GM23338 (cell line): ENCODE results near the gene IGSF10. TPM values are rescaled to one million over a fixed set of nuclear protein-coding genes. Genes with fewer than 3 reads are reported as not detected.
A peak's percentile ranks its signal among the peaks of the same experiment; 100 is the strongest.

Source experiments
- ATAC-seq: fragments of 200-7000 bp; cut with Tn5 transposase; 3 replicates; pipeline ENCODE4 v1.9.1; 2020
- DNase-seq: peaks from one replicate; pipeline ENCODE4 v3.0.0-alpha.2; 2015; ENCODE audit warnings: low spot score
- H2AFZ ChIP-seq: fragments of 200-600 bp; sonication (generic); 2 replicates; pipeline ENCODE4 v1.8.0; 2016; ENCODE audit warnings: antibody characterized with exemption, mild to moderate bottlenecking, moderate library complexity
- H3F3A ChIP-seq: fragments of 200-600 bp; sonication (generic); replicated peaks from 2 replicates; pipeline ENCODE4 v1.8.0; 2017; ENCODE audit warnings: antibody characterized with exemption, mixed run types, low read depth
- H3K27ac ChIP-seq: fragments of 200-600 bp; sonication (generic); 2 replicates; pipeline ENCODE4 v1.6.1; 2016; ENCODE audit warnings: low read depth
- H3K27me3 ChIP-seq: fragments of 200-600 bp; sonication (generic); 2 replicates; pipeline ENCODE4 v1.8.0; 2016; ENCODE audit warnings: mild to moderate bottlenecking, mixed run types, moderate library complexity; ENCODE audit not compliant: insufficient read depth
- H3K36me3 ChIP-seq: fragments of 200-600 bp; sonication (generic); 2 replicates; pipeline ENCODE4 v1.8.0; 2016; ENCODE audit warnings: mild to moderate bottlenecking; ENCODE audit not compliant: insufficient read depth
- H3K4me1 ChIP-seq: fragments of 200-600 bp; sonication (generic); 2 replicates; pipeline ENCODE4 v1.8.0; 2016; ENCODE audit warnings: mild to moderate bottlenecking, moderate library complexity; ENCODE audit not compliant: insufficient read depth
- H3K4me2 ChIP-seq: fragments of 200-600 bp; sonication (generic); 2 replicates; pipeline ENCODE4 v1.7.1; 2017; ENCODE audit warnings: mixed run types
- H3K4me3 ChIP-seq: fragments of 200-600 bp; sonication (generic); 2 replicates; pipeline ENCODE4 v1.6.1; 2016; ENCODE audit warnings: mixed run types
- H3K79me2 ChIP-seq: fragments of 200-600 bp; sonication (generic); replicated peaks from 2 replicates; pipeline ENCODE4 v1.8.0; 2017; ENCODE audit warnings: mild to moderate bottlenecking; ENCODE audit not compliant: insufficient read depth
- H3K9me2 ChIP-seq: fragments of 200-600 bp; sonication (generic); 2 replicates; pipeline ENCODE4 v1.8.0; 2017; ENCODE audit not compliant: insufficient read depth
- H4K20me1 ChIP-seq: fragments of 200-600 bp; sonication (generic); replicated peaks from 2 replicates; pipeline ENCODE4 v1.8.0; 2017; ENCODE audit warnings: mild to moderate bottlenecking; ENCODE audit not compliant: insufficient read depth
- H3K27ac Mint-ChIP-seq: 2 replicates; pipeline ENCODE4 v1.8.0; 2020; ENCODE audit warnings: inconsistent platforms, mild to moderate bottlenecking, moderate library complexity, mixed read lengths
- H3K27me3 Mint-ChIP-seq: 3 replicates; pipeline ENCODE4 v1.8.0; 2022; ENCODE audit warnings: low read depth, mild to moderate bottlenecking, moderate library complexity, mixed read lengths, inconsistent platforms; ENCODE audit not compliant: insufficient read depth, poor library complexity
- H3K36me3 Mint-ChIP-seq: 3 replicates; pipeline ENCODE4 v1.8.0; 2021; ENCODE audit warnings: low read depth, mild to moderate bottlenecking, inconsistent platforms, moderate library complexity, mixed read lengths
- H3K4me1 Mint-ChIP-seq: 3 replicates; pipeline ENCODE4 v1.8.0; 2020; ENCODE audit warnings: mild to moderate bottlenecking, inconsistent platforms, mixed read lengths
- H3K4me3 Mint-ChIP-seq: 3 replicates; pipeline ENCODE4 v1.8.0; 2021; ENCODE audit warnings: moderate library complexity, mild to moderate bottlenecking, inconsistent platforms, mixed read lengths
- H3K9me3 Mint-ChIP-seq: 3 replicates; pipeline ENCODE4 v1.8.0; 2020; ENCODE audit warnings: moderate library complexity, mild to moderate bottlenecking, inconsistent platforms, mixed read lengths
- CREB1 ChIP-seq: fragments of 250-450 bp; sonication (Bioruptor Pico); IDR thresholded peaks from 2 replicates; pipeline ENCODE4 v1.5.0; 2020; ENCODE audit warnings: low read depth, mild to moderate bottlenecking, moderate library complexity
- CTCF ChIP-seq, 2 experiments: fragments of 200-600 bp in 1 of 2; sonication (generic) in 1 of 2; conservative IDR thresholded peaks; 2 replicates each; pipeline versions ENCODE4 v1.5.1 to v1.6.1; 2016 to 2017; ENCODE audit warnings: antibody characterized with exemption in 2 of 2, low read depth in 2 of 2, mild to moderate bottlenecking in 2 of 2, moderate library complexity in 1 of 2
- EZH2phosphoT487 ChIP-seq: fragments of 200-600 bp; sonication (generic); IDR thresholded peaks from one replicate; pipeline ENCODE4 v1.8.1; 2018; ENCODE audit warnings: antibody characterized with exemption; ENCODE audit not compliant: unreplicated experiment
- REST ChIP-seq: IDR thresholded peaks from one replicate; pipeline ENCODE4 v1.6.1; 2018; ENCODE audit warnings: antibody characterized with exemption; ENCODE audit not compliant: unreplicated experiment
- ZNF331 ChIP-seq: fragments of 250-450 bp; sonication (Bioruptor Pico); IDR thresholded peaks from 2 replicates; pipeline ENCODE4 v1.5.0; 2020; ENCODE audit warnings: low read depth, mild to moderate bottlenecking, moderate library complexity
- ZNF462 ChIP-seq: fragments of 250-450 bp; sonication (Bioruptor Pico); IDR thresholded peaks from 2 replicates; pipeline ENCODE4 v1.5.0; 2020; ENCODE audit warnings: mild to moderate bottlenecking, moderate library complexity
- polyA plus RNA-seq: library from polyadenylated mRNA; unstranded; fragments of >200 nt; fragmentation: Nextera tagmentation; extraction: Ambion mirVana; gene quantifications from 2 replicates; pipeline ENCODE4 v1.2.1, GENCODE V29; 2016
- total RNA-seq: library from RNA; depleted of rRNA; stranded (reverse); fragments of >200 nt; shearing (Covaris generic); gene quantifications from 2 replicates; pipeline ENCODE4 v1.2.3, GENCODE V29; 2014
- TF ChIP-seq, protein P1 (sequence below): IDR thresholded peaks from 2 replicates; pipeline ENCODE4 v1.6.1; 2016; ENCODE audit warnings: antibody characterized with exemption

IGSF10 gene
- total and polyA plus RNA-seq, 2 experiments from 2014 or later = 0.50 to 0.94 TPM

DNA sequence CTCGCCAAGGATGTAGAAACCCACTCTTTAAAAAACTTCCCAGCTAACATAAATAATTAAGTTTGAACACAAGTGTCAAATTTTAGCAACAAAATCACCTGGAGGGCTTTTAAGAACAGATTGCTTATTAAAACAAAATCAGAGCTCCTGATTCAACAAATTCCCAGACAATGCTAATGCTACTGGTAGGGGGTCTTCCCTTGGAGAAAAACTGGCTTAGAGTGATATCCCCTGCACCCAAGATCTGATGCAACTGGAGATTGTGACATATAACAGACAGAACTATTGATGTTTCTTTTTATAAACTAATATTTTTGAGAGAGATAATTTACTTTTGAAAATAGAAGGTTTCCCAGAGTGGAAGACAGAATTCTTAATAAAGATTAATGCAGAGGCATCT lies 19.9 kb downstream of the IGSF10 start (continued):
- TF ChIP-seq REST = no peak

GRCh38 chr3:151439652-151440125 lies 21.2 kb downstream of the IGSF10 start:
- Mint-ChIP-seq H3K27ac (no peak overlapping the region), H3K4me1 (peaks cover 24% of the 10 kb centered on the region), H3K4me3 (no peak overlapping the region), H3K9me3 (no peaks in the 10 kb centered on the region), H3K36me3 (no peaks in the 10 kb centered on the region), H3K27me3 (no peaks in the 10 kb centered on the region)
- no peaks in the 10 kb centered on the region for H3K9me2 ChIP-seq
- H3K4me3 ChIP-seq = no peak overlapping the region
- TF ChIP-seq CTCF (conservative IDR thresholded peaks at IDR 0.05; ENCODE audit: low read depth in 2 of 2) (peak; percentile 54 to 82; a peak in 3 of 4 replicates), EZH2phosphoT487 (no peak), CREB1 (no peak), ZNF331 (no peak), ZNF462 (no peak)
- TF ChIP-seq, protein P1, sequence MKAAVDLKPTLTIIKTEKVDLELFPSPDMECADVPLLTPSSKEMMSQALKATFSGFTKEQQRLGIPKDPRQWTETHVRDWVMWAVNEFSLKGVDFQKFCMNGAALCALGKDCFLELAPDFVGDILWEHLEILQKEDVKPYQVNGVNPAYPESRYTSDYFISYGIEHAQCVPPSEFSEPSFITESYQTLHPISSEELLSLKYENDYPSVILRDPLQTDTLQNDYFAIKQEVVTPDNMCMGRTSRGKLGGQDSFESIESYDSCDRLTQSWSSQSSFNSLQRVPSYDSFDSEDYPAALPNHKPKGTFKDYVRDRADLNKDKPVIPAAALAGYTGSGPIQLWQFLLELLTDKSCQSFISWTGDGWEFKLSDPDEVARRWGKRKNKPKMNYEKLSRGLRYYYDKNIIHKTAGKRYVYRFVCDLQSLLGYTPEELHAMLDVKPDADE = no peak
- H3F3A ChIP-seq = no peaks in the 10 kb centered on the region
- H3K36me3 ChIP-seq = no peaks in the 10 kb centered on the region
- no peaks in the 10 kb centered on the region for H3K79me2 ChIP-seq
- H3K27ac ChIP-seq = no peak overlapping the region
- ATAC-seq (peak; percentile 83), DNase-seq (peak; percentile 69)
- no peak overlapping the region for H2AFZ ChIP-seq
- H3K4me1 ChIP-seq = peaks cover 23% of the 10 kb centered on the region
- no peaks in the 10 kb centered on the region for H3K27me3 ChIP-seq
- H4K20me1 ChIP-seq = no peaks in the 10 kb centered on the region
- no peak overlapping the region for H3K4me2 ChIP-seq
